Stimulated activated CD4-positive, alpha-beta T cell treated with anti-CD3 and anti-CD28 coated beads, Interleukin-15, amount 100 ng/mL, for 48 hours (primary cell): ENCODE data around the gene CCDC92.

Experiments
- DNase-seq, 2 donors: peaks; one replicate each; pipeline ENCODE4 v3.0.0-alpha.2; 2020; ENCODE audit warnings: low read depth in 2 of 2

CCDC92 gene

GRCh38 chr12:123976227-123976826 is 3.7 kb upstream of the CCDC92 start:
- DNase-seq: no peak

GRCh38 chr12:123973552-123974341 is 1.1 kb upstream of the CCDC92 start:
- DNase-seq: peak in 1 of 2 donors; percentile 15

- DNase-seq: peak in 1 of 2 donors; percentile 10
These were observed 718 bp downstream of the CCDC92 start for GRCh38 chr12:123971770-123972456.

GRCh38 chr12:123971449-123971769 is 1.2 kb downstream of the CCDC92 start:
- DNase-seq: no peak

DNA sequence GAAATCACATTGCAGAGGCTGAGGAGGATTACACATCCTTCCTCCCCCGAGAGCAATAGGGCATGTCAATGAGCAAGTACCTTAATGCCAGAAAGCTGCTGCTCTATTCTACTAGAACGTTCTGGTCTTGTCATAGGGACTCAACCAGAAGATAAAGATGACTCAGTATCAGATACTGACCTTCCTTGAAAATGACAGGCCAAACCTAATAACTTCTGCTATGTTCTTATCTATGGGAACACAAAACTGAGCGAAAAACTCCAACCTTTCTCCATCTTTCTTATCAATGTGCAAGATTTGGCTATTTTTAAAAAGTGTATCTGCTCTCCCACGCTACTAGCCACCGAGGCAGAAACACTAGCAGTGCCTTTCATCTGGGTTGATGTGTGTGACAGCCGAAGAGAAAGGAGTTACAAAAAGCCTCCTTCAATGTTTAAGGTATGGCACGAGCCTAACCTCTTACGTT is 5.5 kb downstream of the CCDC92 start:
- DNase-seq: no peak

DNA sequence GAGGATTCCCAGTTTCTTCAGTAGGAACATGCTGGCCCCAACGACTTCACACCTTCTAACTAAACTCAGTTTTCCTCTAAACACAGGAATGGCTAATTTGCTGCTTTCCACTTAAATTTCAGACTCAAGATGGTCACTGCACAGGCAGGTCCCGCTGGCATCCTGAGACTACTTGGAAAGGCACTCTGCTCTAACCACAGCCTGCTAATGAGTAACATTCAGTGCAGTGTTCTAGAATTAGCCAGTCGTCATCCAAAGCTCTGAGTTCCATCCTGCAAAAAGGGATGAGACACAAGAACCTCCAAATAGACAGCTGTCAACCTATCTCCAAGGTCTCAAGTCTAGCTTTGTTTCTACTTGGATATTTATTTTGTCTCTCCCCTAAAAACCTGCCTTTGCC is 6.0 kb downstream of the CCDC92 start:
- no peak for DNase-seq

GRCh38 chr12:123965382-123965781 is 7.2 kb downstream of the CCDC92 start:
- no peak for DNase-seq

DNA sequence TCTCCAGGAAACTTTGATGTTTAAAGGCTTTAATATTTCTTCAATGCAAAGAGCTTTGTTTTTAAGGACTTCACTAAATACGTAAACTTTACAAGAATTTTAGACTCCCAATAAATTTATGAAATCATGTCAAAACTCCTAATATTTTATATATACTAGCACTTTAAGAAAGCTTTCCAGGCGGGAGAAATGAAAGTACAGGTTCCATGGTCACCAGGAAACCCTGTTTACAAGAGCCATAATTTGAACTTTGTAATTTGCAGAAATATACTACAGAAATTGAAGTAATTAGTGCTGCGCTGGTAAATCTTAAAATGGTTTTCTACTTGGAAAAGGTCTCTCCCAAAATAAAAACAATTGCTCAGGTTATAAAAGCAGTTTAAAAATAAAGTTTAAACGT is 8.8 kb downstream of the CCDC92 start:
- no peak for DNase-seq

GRCh38 chr12:123962513-123962912 is 10.1 kb downstream of the CCDC92 start:
- no peak for DNase-seq

DNA sequence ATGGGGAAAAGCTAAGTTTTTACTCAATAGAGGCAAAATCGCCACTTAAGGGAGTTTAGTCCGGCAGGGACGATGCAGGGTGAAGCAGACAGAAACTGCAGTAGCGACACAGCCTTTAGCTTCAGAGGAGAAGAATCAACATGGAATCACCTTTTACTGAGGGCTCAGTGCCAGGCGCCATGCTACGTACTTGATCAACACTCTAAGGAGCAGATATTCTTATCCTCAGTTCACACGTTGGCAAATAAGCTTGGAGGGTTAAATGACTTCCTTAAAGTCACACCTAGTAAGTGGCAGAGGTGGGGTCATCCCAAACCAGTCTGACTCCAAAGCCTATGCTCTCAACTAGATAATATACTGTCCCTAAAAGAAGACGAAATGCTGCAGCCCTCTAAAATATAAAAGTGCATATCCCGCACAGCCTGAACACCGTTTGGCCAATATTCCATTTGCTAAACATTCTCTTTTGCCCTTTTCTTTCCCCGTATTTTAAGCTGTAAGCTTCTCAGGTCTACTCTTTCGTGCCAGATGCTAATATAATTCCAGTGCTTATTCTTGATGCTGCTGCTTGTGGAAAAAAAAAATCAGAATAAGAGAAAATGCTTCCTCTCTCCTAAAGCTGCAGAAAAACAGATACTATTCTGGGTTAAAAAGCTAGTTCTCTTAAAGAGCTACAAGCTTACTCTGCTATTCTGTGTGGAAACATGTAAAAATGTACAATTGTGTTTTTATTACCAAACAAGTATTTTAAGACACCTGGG is 10.9 kb downstream of the CCDC92 start:
- DNase-seq: no peak

DNA sequence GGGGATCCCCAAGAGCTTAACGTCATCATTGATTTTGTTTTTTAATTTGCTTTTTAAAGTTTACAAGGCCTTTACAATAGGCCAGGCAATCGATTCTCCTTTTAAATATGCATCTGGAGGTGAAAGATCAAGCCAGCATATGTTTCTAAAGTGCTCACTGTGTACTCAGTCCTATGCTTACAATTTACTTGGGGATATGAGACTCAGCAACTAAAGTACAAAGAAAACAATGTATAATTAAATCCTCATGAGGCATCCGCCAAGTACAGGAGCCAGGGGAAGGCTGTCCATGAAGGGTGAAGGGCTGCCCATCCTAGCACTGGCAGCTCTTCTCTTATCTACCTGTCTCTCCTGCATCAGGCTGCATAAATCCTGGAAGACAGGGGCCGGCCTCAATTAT is 11.8 kb downstream of the CCDC92 start:
- DNase-seq: no peak

GRCh38 chr12:123960029-123960735 is 12.4 kb downstream of the CCDC92 start:
- DNase-seq: no peak

DNA sequence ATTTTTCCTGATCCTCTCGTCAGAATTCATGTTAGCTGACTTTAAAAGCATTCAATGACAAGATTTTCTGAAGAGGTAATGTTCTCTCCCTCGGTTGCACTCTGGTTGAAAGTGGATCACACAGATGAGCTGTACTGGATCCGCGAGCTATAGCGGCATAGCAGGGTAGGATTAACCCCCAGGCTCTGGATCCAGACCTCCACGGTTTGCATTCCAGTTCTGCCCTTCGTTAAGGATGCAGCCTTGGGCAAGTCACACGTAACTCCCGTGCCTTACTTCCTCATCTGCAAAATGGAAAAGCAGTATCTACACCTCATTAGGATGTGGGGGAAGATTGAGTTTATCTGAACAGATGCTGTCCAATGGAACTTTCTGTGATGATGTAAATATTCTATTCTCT is 13.8 kb downstream of the CCDC92 start:
- DNase-seq: no peak

DNA sequence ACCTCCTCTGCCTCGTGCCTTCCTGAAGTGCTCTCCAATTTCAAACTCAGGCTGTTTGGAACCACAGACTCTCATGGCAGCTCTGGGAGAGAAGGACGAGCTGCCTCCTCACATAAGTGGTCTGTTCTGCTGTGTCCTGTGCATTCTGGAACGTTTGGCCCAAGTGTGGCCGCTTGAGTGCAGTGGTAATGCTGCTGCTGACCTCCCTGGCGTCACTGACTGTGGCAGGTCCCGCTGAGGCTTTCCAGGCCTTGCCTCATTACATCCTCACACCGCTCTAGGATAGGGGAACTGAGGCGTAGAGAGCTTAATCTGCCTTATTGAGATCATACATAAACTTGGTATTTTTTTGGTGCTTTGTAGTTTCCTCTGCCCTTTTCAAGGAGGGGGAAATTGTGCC is 14.2 kb downstream of the CCDC92 start:
- DNase-seq: no peak

DNA sequence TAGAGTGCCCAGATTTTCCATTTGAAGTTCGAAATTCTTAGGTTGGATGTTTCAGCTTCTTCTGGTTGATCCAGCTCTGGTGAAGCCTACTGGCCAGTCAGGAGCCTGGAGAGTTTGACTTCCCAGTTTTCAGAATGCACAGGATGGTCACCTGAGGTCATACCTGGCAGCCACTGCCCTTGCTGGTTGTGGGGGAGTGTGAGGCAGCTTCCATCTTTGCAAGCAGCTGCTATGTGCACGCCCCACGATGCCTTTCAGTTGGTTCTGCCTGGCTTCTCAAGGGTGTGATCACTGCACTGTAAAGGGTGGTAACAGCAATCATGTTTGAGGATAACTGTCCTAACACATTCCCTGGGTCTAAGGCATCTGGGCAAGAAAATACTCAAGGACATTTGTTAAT is 15.4 kb downstream of the CCDC92 start:
- DNase-seq: no peak

GRCh38 chr12:123956249-123956648 is 16.4 kb downstream of the CCDC92 start:
- no peak for DNase-seq

DNA sequence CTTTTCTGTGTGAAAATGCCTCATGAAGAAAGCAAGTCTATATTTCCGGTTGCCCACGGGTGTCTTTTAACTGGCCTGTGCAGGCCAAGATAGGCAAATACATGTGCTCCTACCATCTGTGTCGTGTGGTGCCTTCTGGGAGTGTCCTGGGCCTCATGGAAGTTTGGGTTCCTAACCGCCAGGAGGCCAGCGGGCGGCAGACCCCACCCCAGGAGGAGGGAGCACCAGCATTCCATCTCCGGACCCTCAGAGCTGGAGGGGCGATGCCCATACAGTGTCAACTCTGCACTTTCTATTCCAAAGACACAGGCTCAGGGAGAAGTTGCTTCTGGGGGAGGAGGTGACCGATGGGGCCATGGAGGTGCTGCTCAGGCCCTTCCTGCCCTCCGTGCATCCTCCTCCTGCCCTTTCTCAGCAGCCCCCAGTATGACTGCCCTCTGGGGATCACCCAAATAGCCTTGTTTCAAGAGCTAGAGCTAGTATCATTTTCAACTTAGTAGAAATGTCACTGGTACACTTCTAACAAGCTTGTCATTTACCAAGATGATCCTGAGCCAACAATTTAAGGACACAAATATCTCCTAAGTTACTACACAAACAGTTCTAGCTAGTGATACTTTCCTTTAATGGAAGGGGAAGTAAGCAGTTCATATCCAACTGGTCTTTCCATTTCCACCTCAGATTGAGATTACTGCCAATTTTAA is 17.8 kb downstream of the CCDC92 start:
- DNase-seq: no peak

DNA sequence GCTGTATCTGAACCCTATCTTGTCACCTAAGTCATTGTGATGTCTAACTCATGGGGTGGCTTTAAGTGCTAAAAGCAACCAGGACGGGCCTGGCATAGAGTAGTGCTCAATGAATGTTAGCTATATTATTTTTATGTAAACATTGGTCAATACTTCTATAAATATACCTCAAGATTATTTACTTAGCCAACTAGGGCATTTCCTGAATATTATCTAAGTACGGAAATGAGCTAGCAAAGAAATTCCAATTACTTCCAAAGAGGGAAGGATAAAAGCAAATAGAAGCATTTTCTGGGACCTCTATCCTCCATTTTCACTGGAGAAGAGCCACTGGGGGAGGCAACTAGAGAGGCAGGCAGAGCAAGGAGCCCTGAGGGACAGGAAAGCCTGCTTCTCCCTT is 20.6 kb downstream of the CCDC92 start:
- DNase-seq: no peak

- DNase-seq: no peak
These were observed 21.2 kb downstream of the CCDC92 start for GRCh38 chr12:123951467-123951866.

GRCh38 chr12:123950476-123951349 is 21.9 kb downstream of the CCDC92 start:
- DNase-seq: no peak
